A673 (cell line): Measurements from ENCODE around the gene CACNA1A. TPM values are rescaled to one million over a fixed set of nuclear protein-coding genes. Genes with fewer than 3 reads are reported as not detected.

Source experiments
- BruUV-seq: library from RNA; stranded (reverse); fragments of 400-500 nt; replicated peaks from 2 replicates; lab custom pipeline; 2021; lab: Mats Ljungman, UMichigan
- CTCF ChIA-PET: fragments of 300-600 bp; sonication (Branson Sonifier 250); formaldehyde crosslinking; loops from one replicate; lab custom pipeline; 2022; ENCODE audit warnings: antibody characterized with exemption; lab: Charles Lee
- POLR2A ChIA-PET: fragments of 300-600 bp; sonication (Branson Sonifier 250); formaldehyde crosslinking; loops from one replicate; lab custom pipeline; 2022; ENCODE audit warnings: antibody characterized with exemption; ENCODE audit not compliant: low non-redundant PET; lab: Charles Lee
- DNase-seq: peaks from one replicate; pipeline ENCODE4 v3.0.0-alpha.2; 2015; ENCODE audit warnings: low spot score
- H3K27ac ChIP-seq: fragments of 200-600 bp; sonication (generic); 2 replicates; pipeline ENCODE4 v1.5.1; 2016; ENCODE audit warnings: mixed run types, low read depth, mild to moderate bottlenecking, mixed read lengths, antibody characterized with exemption, low read length; ENCODE audit not compliant: poor library complexity, severe bottlenecking
- H3K27me3 ChIP-seq: fragments of 200-600 bp; sonication (generic); replicated peaks from 2 replicates; pipeline ENCODE4 v1.6.1; 2017; ENCODE audit warnings: mixed run types, low read depth, mild to moderate bottlenecking, mixed read lengths, antibody characterized with exemption, low read length; ENCODE audit not compliant: insufficient read depth, poor library complexity
- H3K36me3 ChIP-seq: fragments of 200-600 bp; sonication (generic); 2 replicates; pipeline ENCODE4 v1.6.1; 2016; ENCODE audit warnings: mixed run types, mild to moderate bottlenecking, mixed read lengths, antibody characterized with exemption, low read length; ENCODE audit not compliant: insufficient read depth, poor library complexity, severe bottlenecking
- H3K4me1 ChIP-seq: fragments of 200-600 bp; sonication (generic); 2 replicates; pipeline ENCODE4 v1.6.1; 2017; ENCODE audit warnings: mixed run types, mild to moderate bottlenecking, mixed read lengths, antibody characterized with exemption, low read length; ENCODE audit not compliant: insufficient read depth, poor library complexity, severe bottlenecking
- H3K4me3 ChIP-seq: fragments of 200-600 bp; sonication (generic); 2 replicates; pipeline ENCODE4 v1.5.1; 2016; ENCODE audit warnings: low read depth, mixed run types, mild to moderate bottlenecking, mixed read lengths, low read length; ENCODE audit not compliant: poor library complexity, severe bottlenecking
- H3K9me3 ChIP-seq: fragments of 200-600 bp; sonication (generic); 2 replicates; pipeline ENCODE4 v1.6.1; 2016; ENCODE audit warnings: mixed run types, low read depth, mild to moderate bottlenecking, mixed read lengths, antibody characterized with exemption, low read length; ENCODE audit not compliant: poor library complexity, severe bottlenecking
- EZH2 ChIP-seq: fragments of 200-600 bp; sonication (generic); IDR thresholded peaks from 2 replicates; pipeline ENCODE4 v1.6.1; 2017; ENCODE audit warnings: borderline replicate concordance, low read depth, mild to moderate bottlenecking, mixed read lengths, antibody characterized with exemption, low read length; ENCODE audit not compliant: poor library complexity, severe bottlenecking
- intact Hi-C: fragments of 100-400 bp; cut with micrococcal nuclease; formaldehyde crosslinking; loops from one replicate; pipeline ENCODE4 v1.10.0; 2022; ENCODE audit not compliant: unreplicated experiment
- total RNA-seq: library from RNA; stranded (reverse); gene quantifications from 2 replicates; pipeline ENCODE4 v1.2.3, GENCODE V29; 2021
- TF ChIP-seq, protein P1 (sequence below): fragments of 300-800, 200-600 bp; sonication (generic); conservative IDR thresholded peaks from 2 replicates; pipeline ENCODE4 v1.5.1; 2017; ENCODE audit warnings: low read depth, mild to moderate bottlenecking, antibody characterized with exemption, low read length, moderate library complexity, mixed read lengths

CACNA1A gene
- total RNA-seq, 1 experiment from 2014 or later: 3.2 TPM

GRCh38 chr19:13289295-13289694, 217.0 kb downstream of the CACNA1A start:
- TF ChIP-seq EZH2: no peak
- TF ChIP-seq, protein P1, sequence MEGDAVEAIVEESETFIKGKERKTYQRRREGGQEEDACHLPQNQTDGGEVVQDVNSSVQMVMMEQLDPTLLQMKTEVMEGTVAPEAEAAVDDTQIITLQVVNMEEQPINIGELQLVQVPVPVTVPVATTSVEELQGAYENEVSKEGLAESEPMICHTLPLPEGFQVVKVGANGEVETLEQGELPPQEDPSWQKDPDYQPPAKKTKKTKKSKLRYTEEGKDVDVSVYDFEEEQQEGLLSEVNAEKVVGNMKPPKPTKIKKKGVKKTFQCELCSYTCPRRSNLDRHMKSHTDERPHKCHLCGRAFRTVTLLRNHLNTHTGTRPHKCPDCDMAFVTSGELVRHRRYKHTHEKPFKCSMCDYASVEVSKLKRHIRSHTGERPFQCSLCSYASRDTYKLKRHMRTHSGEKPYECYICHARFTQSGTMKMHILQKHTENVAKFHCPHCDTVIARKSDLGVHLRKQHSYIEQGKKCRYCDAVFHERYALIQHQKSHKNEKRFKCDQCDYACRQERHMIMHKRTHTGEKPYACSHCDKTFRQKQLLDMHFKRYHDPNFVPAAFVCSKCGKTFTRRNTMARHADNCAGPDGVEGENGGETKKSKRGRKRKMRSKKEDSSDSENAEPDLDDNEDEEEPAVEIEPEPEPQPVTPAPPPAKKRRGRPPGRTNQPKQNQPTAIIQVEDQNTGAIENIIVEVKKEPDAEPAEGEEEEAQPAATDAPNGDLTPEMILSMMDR: no peak
- no peaks in the 10 kb centered on the region for H3K9me3 ChIP-seq
- no peaks in the 10 kb centered on the region for H3K36me3 ChIP-seq
- intact Hi-C loops: no loop called here
- CTCF ChIA-PET: interaction anchor here (0.7 kb wide), 1 partner anchor 11 kb away, joined by 5 read pairs; no protein-coding TSS in a partner anchor
- H3K27me3 ChIP-seq: no peaks in the 10 kb centered on the region
- no peak overlapping the region for H3K4me3 ChIP-seq
- H3K27ac ChIP-seq: no peak overlapping the region
- no TSS peak for BruUV-seq
- POLR2A ChIA-PET: no interaction called here
- H3K4me1 ChIP-seq: no peaks in the 10 kb centered on the region
- no peak for DNase-seq

- H3K36me3 ChIP-seq: no peaks in the 10 kb centered on the region
- H3K9me3 ChIP-seq: no peaks in the 10 kb centered on the region
- BruUV-seq: no TSS peak
- H3K27me3 ChIP-seq: no peaks in the 10 kb centered on the region
- H3K27ac ChIP-seq: no peak overlapping the region
- intact Hi-C loops: no loop called here
- no peak for DNase-seq
- TF ChIP-seq, protein P1: no peak
- no peak for TF ChIP-seq EZH2
- ChIA-PET CTCF (no interaction called here), POLR2A (no interaction called here)
- H3K4me1 ChIP-seq: peaks cover 7% of the 10 kb centered on the region
- no peak overlapping the region for H3K4me3 ChIP-seq
These were observed 219.9 kb downstream of the CACNA1A start for GRCh38 chr19:13286195-13286985.

- CTCF ChIA-PET: no interaction called here
- intact Hi-C loops: no loop called here
- H3K4me3 ChIP-seq: no peak overlapping the region
- no TSS peak for BruUV-seq
- no peak for TF ChIP-seq EZH2
- TF ChIP-seq, protein P1: no peak
- POLR2A ChIA-PET: no interaction called here
- H3K9me3 ChIP-seq: no peaks in the 10 kb centered on the region
- H3K4me1 ChIP-seq: peaks cover 10% of the 10 kb centered on the region
- no peak for DNase-seq
- H3K27ac ChIP-seq: no peak overlapping the region
- no peaks in the 10 kb centered on the region for H3K36me3 ChIP-seq
- no peaks in the 10 kb centered on the region for H3K27me3 ChIP-seq
These were observed 221.1 kb downstream of the CACNA1A start for GRCh38 chr19:13284929-13285928.
